Stimulated activated CD4-positive, alpha-beta T cell treated with anti-CD3 and anti-CD28 coated beads, Interleukin-12 subunit alpha, Interleukin-12 subunit beta, amount 100 ng/mL, for 48 hours (primary cell): ENCODE results near the gene SCGB1A1.
"Not testable (repeated sequence)": the region's sequence is repeated elsewhere in the genome, so short reads cannot be mapped to it uniquely, and the experiment has no call there.

Source experiments
- DNase-seq, 3 donors: peaks; one replicate each; pipeline ENCODE4 v3.0.0-alpha.2; 2020; ENCODE audit warnings: low read depth in 2 of 3, low spot score in 1 of 3

SCGB1A1 gene, protein sequence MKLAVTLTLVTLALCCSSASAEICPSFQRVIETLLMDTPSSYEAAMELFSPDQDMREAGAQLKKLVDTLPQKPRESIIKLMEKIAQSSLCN

DNA sequence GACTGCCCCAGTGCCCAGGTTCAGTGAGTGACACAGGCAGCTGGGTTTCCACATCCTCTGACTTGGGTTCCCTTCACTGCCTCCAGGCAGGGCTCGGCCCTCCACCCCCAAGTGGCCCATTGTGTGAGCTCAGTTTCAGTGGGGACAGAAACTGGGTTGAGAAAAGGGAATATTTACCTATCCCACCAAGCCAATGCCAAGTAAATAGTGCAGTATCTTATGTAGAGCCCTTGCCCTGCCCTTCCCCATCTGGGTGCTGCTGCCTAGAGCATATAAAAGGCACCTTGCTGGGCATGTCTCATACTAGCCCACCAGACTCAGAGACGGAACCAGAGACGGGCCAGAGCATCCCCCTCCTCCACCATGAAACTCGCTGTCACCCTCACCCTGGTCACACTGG, at the start of gene SCGB1A1:
Gene SCGB1A1, plus strand, starts transcription at position 301 of the 400 bp plus-strand sequence. Its CDS starts 63 bp downstream, at position 364.
- DNase-seq, result no peak

DNA sequence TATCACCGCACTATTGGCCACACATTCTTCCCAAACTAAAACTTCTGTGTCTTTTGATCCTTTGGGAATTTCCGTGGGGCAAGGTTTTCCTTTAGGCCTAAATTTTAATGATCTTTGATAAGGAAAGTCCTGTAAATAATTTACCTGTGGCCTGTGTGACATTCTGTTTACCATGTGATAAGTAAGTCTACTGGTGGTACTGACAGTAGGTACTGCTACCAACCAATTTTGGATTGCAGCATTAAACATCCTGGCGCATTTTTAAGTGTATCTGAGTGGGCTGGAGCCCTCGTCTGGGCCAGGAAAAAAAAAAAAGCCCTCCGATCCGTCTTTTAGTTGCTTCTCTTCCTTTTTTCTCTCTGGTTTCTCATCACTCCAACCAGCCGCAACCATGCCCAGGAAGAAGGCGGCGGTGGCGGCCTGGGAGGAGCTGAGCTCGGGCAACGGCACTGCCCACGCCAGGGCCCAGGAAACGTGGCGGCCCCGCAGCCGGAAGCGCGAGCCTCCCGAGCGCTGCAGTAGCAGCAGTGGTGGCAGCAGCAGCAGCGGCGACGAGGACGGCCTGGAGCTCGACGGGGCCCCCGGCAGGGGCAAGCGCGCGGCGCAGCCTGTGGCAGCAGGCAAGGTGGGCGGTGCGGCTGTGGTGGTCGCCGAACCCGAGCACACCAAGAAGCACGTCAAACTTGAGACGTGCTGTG, 47.9 kb upstream of the SCGB1A1 start:
- peak in 1 of 3 donors; percentile 16 for DNase-seq

DNA sequence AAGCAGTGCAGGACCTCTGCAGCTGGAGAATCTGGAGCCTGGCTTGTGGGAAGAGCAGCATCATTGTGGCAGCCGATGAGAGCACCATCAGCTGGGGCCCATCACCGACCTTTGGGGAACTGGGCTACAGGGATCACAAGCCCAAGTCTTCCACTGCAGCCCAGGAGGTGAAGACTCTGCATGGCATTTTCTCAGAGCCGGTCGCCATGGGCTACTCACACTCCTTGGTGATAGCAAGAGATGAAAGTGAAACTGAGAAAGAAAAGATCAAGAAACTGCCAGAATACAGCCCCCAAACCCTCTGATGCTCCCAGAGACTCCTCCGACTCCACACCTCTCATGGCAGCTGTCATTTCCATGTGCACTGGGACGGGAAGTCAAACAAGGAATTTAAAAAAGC, 46.0 kb upstream of the SCGB1A1 start:
- DNase-seq, result no peak

DNA sequence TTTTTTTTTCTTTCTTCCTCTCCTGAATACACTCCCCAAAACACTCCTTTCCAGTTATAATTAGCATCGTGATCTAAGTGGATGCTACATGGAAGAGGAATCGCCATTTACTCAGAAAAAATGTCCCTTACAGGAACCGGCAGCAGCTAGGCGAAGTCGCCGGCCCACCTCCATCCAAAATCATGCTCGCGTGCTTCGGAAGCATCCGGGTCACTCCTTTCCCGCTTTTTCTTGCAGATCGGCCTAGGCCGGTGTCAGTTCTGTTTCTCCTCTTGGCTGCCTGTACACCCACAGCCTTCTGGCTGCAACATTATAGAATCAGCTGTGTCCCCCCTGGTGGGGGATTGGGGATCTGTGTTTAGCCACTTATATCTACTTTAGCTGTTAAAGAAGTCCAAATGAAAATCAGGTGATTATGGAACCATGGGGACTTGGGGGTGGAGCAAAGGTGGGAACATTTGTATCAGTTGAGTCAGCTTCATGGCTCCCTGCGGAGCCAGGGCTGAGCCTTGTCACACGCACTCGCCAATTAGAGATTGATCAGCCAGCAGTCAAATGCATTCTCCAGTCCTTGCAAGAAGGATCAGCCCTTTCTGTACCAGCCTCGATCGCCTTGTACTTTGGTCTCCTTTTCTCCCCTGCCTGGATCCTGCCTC, 45.2 kb upstream of the SCGB1A1 start:
- DNase-seq, result no peak

DNA sequence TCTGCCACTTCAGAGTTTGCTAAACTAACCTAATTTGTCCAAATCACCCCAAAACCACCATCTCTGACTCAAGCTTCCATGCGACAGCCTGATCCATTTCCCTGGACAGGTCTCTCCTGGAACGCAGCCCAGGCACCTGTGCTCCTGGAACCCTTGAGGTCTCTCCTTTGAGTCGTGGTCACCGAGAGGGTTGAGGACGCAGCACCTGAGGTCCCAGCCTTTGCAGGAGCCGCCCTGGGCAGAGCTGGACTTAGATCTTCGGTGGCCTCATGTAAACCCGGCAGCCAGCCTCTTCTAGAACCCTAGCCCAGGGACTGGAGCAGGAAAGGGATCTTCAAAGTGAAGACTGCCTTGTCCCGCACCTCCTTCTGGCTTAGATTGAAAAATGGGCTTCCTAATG, 44.0 kb upstream of the SCGB1A1 start:
- no peak for DNase-seq

DNA sequence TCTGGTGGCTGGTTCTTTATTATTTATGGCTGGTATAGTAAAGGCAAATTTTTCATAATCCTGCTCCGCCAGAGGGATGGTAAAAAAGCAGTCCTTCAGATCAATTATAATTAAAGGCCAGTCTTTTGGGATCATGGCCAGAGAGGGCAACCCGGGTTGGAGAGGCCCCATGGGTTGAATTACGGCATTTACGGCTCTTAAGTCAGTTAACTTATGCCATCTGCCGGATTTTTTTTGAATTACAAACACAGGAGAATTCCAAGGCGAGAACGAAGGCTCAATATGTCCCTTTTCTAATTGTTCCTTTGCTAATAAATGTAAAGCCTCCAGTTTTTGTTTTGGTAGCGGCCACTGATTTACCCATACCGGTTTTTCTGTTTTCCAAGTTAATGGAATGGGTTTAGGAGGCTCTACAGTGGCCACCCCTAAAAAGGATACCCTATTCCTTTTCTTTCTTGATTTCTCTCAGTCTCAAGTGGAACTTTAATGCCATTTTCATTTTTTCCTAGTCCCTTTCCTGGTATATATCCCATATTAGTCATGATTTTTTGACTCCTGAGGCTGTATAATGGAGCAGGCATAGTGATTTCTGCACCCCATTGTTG, 40.3 kb upstream of the SCGB1A1 start:
- DNase-seq, result peak in 1 of 3 donors; percentile 38

DNA sequence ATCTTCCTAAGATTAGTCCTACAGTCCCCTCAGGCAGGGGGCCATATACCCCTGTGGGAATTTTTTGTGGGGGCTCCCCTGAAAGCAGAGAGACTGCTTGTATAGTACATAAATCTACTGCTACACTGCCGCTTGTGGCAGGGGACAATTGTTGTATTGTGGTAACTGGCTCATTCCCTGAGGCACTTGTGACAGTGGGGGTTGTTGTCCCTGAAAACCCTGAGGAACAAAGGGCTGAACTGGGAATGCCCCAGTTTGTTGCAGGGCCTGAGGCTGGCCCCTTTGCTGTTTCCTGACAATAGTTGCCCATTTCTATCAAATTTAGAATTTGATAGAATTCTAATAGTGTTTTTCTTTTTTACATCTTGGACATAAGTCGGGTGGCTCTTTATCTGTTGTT, 39.2 kb upstream of the SCGB1A1 start:
- DNase-seq, result not testable (repeated sequence)

DNA sequence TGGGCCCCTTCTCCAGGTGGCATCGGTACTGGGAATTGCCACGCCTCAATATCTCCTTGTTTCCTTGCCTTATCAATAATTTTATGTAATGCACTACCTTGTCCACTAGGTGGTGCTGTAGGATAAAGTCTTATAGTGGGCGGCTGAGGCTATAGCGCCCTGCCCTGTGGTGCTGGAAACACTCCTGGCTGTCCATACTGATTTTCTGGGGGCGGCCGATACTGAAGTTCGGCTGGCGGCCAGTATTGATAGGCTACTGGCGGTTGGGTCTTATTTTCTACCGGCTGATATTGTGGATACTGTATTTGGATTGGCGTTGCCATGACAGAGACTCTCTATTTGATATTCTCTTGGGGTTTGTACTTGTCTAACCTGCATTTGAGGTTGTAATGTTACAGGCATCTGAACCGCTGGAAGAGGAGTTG, 38.0 kb upstream of the SCGB1A1 start:
- peak in 1 of 3 donors; percentile 60 for DNase-seq

DNA sequence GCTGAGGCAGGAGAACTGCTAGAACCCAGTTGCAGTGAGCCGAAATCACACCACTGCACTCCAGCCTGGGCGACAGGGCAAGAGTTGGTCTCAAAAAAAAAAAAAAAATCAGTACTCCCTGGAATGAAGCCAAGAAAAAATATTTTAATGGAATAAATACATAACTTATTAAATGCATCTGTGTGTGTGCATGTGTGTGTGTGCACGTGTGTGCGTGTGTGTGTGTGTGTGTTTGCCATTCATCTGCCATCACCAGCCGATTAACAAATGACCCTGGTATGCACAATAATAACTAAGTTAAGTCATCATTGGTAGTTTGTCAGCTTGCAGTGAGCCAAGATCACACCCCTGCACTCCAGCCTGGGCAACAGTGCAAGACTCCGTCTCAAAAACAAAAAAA, 35.0 kb upstream of the SCGB1A1 start:
- no peak for DNase-seq

DNA sequence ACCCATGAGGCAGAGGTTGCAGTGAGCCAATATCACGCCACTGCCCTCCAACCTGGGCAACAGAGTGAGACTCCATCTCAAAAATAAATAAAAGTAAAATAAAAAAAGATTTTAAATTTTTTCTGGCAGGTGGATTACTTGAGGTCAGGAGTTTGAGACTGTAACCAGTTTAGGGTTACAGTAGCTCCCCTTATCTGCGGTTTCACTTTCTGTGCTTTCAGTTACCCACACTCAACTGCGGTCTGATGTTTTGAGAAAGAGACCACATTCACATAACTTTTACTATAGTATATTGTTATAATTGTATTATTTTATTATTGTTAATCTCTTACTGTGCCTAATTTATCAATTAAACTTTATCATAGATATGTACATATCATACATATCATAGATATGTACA, 32.8 kb upstream of the SCGB1A1 start:
- DNase-seq, result not testable (repeated sequence)

DNA sequence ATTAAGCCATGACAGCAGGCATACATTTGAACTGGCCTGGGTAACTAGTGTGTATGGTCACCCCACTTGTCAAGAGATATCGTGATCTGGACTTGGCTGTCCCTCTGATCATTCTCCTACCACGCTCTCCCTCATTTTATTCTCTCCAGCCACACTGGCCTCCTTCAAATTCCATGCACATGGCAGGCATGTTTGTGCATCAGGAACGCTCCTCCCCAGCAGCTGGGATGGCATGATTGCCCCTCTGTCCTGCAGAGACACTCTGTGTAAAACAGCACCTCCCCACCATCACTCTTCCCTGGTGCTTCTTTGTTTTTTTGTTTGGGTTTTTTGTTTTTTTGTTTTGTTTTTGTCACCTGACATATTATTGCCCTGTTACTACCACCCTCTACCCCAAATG, 31.5 kb upstream of the SCGB1A1 start:
- no peak for DNase-seq

DNA sequence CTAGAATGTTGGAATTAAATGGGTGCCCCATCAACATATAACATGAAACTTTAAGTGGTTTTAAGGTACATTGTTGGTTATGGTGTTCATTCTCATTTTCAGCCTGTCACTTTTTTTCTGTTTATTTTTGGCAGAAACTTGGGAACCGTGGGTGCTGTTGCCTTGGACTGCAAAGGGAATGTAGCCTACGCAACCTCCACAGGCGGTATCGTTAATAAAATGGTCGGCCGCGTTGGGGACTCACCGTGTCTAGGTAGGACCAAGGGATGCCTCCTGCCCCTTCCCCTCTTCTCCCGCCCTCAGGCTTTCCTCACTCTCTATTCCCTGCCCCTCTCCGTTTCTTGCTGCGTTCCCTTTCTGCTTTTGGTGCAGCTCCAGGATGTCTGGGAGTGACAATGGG, 29.8 kb upstream of the SCGB1A1 start:
- DNase-seq, result no peak

DNA sequence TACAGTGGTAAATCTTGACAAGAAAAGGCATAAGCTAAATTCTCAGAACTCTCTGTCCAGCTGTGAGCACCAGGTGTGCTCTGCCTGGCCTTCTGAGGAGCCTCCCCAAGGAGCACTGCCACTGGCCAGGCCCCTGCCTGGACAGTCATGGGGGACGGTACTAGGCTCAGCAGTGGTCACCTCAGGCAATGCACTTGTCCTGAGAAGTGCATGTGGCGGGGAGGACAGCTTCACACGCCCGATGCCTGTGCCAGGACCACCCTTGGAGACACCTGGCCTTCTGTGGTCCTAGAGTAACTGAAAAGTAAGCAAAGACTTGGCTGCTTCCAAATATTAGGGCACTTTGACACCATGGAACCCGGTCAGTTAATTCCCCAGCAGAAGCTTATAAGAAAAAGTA, 28.6 kb upstream of the SCGB1A1 start:
- no peak for DNase-seq

DNA sequence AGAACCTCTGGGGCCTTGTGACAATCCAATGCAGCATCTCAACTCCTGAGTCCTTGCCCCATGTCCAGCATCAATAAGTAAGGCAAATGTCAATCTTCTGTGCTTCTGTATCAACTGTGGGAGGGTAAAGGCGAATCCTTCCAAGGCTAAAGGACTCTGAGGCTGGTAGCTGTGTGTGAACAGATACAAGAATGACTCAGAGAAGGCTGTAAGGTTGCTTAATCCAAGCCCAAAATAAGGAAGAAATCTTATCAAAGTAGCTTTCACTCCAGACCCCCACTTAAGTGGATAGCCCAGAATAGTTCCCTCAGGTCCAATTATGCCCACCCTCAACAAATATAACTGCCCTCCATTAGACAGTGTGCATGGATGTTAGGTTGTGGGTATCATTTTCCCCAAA, 28.1 kb upstream of the SCGB1A1 start:
- DNase-seq, result no peak

DNA sequence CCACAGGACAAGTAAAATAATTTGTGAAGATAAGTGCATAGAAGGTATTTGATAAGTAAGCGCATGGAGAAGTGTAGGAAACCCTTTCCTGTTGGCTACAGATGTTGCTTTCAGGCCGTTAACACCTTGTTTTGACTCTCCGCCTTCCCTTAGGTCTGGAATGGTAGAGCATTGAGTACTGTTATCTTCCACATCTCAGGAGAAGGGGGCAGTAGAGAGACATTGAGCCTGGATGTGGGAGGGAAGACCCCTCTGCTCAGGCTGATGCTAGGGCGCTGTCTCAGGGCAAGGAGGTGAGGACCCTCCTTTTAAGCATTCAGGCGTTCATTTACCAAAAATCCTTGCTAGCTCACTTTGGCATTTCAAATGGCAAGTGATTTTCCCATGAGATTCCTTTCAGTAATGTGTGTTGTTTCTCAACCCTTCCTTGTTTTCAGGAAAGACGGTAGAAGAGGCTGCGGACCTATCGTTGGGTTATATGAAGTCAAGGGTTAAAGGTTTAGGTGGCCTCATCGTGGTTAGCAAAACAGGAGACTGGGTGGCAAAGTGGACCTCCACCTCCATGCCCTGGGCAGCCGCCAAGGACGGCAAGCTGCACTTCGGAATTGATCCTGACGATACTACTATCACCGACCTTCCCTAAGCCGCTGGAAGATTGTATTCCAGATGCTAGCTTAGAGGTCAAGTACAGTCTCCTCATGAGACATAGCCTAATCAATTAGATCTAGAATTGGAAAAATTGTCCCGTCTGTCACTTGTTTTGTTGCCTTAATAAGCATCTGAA, 27.0 kb upstream of the SCGB1A1 start:
- no peak for DNase-seq

DNA sequence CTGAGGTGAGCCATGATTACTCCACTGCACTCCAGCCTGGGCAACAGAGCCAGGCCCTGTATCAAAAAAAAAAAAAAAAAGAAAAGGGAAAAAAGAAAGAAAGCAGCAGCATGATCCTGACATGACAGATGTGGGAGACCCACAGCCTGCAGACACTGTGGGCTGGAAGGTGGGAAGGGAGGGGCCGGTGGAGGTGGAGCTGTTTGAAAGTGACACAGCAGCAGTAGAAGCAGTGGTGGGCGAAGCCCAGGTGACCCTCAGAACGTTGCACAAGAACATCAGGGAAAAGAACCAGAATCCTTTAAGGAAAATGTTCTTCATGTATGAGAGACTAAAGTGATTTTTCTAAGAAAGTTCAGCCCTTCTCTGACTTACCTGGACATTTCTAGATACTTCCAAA, 26.3 kb upstream of the SCGB1A1 start:
- DNase-seq, result no peak

DNA sequence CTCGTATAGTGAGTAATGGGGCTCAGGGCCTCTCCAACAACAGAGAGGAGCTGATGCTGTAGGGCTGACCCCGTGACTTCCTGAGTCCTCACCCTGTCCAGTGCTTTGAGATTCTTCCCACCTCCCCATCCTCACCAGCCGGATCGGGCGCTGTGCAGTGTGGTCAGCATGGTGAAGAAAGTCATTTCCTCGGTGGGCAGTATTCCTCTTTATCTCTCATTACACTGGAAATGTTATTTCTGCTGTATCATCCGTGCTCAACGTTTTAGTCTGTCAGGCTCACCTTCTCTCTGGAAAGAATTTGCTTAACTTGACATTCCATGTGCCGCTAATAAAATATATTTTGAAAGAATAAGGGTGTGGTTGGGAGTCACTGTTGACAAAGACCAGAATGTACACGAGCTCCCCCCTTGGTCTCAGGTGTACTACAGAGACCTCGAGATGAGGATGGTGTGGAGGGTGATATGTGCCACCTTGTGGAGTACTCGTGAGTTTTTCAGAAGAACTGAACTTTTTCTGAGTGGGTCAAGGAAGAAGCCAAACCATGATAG, 25.7 kb upstream of the SCGB1A1 start:
- DNase-seq, result no peak

DNA sequence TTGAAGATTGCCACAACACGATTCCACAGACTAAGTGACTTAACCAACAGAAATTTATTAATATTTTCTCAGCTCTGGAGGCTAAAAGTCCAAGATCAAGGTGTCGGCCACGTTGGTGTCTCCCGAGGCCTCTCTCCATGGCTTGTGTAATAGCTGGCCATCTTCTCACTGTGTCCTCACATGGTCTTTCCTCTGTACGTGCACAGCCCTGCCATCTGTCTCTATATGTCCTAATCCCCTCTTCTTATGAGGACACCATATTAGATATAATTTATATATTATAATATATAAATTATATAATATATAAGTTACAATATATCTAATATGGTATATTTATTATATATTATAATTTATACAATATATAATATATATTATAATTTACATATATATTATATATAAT, 25.1 kb upstream of the SCGB1A1 start:
- no peak for DNase-seq

DNA sequence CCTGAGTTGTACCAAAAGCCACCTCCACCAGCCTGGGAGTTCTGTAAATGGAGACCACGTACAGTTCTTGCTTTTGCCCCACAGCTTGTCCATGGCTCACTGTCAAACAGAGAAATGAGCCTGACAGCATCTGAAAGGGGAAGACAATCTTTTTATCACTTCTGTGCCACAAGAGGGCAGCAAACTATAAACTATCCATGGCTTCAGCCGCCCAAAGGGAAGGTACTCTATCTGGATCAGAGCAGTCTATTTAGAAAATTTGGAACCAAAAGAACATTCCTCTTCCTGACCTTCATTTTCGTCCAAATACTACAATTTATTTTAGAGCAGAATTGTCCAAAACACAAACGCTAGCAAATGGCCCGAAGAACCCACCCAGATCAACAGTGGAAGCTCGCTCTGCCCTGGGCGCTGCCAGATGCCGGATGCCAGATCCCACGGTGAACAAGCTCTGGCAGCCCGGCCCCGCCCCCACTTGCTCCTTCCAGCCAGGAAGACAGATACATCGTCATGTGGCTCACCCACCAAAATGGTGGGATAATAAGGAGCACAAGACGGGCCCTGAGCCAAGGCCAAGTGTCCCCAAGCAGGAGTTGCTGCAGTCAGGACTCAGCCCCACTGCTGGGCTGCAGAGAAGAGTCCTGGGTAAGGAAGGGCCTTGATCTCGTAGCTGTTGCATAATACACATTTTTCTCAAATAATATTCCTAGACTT, 23.9 kb upstream of the SCGB1A1 start:
- peak in 2 of 3 donors; percentile 21 to 48 for DNase-seq

DNA sequence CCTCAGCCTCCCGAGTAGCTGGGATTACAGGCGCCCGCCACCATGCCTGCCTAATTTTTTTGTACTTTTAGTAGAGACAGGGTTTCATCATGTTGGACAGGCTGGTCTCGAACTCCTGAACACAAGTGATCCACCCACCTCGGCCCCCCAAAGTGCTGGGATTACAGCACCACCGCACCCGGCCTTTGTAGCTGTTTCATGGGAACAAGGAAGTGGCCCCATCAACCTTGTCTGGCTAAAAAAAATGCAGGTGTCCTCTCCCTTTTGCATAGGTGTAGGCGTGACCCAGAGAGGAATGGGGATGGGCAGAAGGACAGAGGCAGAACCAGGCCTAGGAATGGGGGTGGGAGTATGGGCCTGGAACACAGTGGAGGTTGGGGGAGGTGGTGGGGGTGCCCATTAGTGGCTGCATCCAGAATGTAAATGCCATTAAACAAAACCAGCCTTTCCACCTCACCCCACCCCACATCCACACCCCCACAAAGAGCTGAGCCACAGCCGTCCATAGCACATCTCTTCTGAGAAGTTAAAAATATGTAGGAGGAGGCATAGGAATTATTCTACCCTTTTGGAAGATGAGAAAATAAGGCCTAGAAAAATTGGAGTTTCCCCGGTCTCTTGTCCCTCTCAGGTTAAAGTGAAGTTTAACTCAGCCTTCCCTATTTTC, 22.8 kb upstream of the SCGB1A1 start:
- no peak for DNase-seq
